A549 (cell line): Measurements from ENCODE around the gene C1S. TPM values are rescaled to one million over a fixed set of nuclear protein-coding genes. Genes with fewer than 3 reads are reported as not detected.
"Not testable (repeated sequence)": the region's sequence is repeated elsewhere in the genome, so short reads cannot be mapped to it uniquely, and the experiment has no call there.

Experiments used
- ATAC-seq, 2 experiments: fragments of 200-7000 bp in 1 of 2; fragments of >200 bp in 1 of 2; cut with Nextera tagmentation in 1 of 2; cut with Tn5 transposase in 1 of 2; 3 replicates each; pipeline versions ENCODE4 v1.8.0 to v1.9.1; 2018 to 2020; ENCODE audit warnings: mild to moderate bottlenecking in 1 of 2, moderate library complexity in 1 of 2
- CTCF ChIA-PET: fragments of 300-600 bp; sonication (Branson Sonifier 250); formaldehyde crosslinking; extraction: SDS; loops from one replicate; lab custom pipeline; 2021; ENCODE audit warnings: antibody characterized with exemption, inconsistent platforms; lab: Yijun Ruan, JAX
- POLR2A ChIA-PET: fragments of 350-600 bp; formaldehyde crosslinking; extraction: SDS; loops from one replicate; lab custom pipeline; 2021; ENCODE audit warnings: antibody characterized with exemption, inconsistent platforms; lab: Yijun Ruan, JAX
- DNase-seq, 2 experiments: peaks; one replicate each; pipeline versions ENCODE4 v3.0.0 to v3.0.0-alpha.2; 2011 to 2016; ENCODE audit warnings: low read depth in 1 of 2, low spot score in 1 of 2
- FAIRE-seq: peaks from 2 replicates; lab custom pipeline; 2011; peaks lifted over from hg19 to GRCh38; lab: Jason Lieb, UNC
- H3K27ac ChIP-seq, 2 experiments: fragments of >200 bp; sonication (Bioruptor Twin); formaldehyde crosslinking; 3 replicates each; pipeline ENCODE4 v1.5.1; 2016 to 2017
- H3K4me1 ChIP-seq: fragments of >200 bp; sonication (Bioruptor Twin); formaldehyde crosslinking; 3 replicates; pipeline ENCODE4 v1.6.1; 2016
- H3K4me2 ChIP-seq: fragments of >200 bp; sonication (Bioruptor Twin); formaldehyde crosslinking; 3 replicates; pipeline ENCODE4 v1.6.1; 2016
- H3K4me3 ChIP-seq: fragments of >200 bp; sonication (Bioruptor Twin); formaldehyde crosslinking; 3 replicates; pipeline ENCODE4 v1.5.1; 2016
- H3K9me3 ChIP-seq: fragments of >200 bp; sonication (Bioruptor Twin); formaldehyde crosslinking; 3 replicates; pipeline ENCODE4 v1.6.1; 2016
- CBX8 ChIP-seq: fragments of 200-600 bp; sonication (generic); IDR thresholded peaks from 2 replicates; pipeline ENCODE4 v1.6.1; 2016
- CEBPB ChIP-seq, 2 experiments: fragments of >200 bp in 1 of 2; sonication (Bioruptor Twin) in 1 of 2; formaldehyde crosslinking in 1 of 2; IDR thresholded peaks; 2 replicates each; pipeline ENCODE4 v1.6.1; 2012 to 2016
- HOXA7 ChIP-seq: fragments of 250-450 bp; sonication (Bioruptor Pico); IDR thresholded peaks from 2 replicates; pipeline ENCODE4 v1.5.0; 2020; ENCODE audit warnings: mild to moderate bottlenecking, moderate library complexity
- JUN ChIP-seq, 2 experiments: fragments of >200 bp; sonication (Bioruptor Twin); formaldehyde crosslinking; IDR thresholded peaks; 2 replicates in 1 of 2; 3 replicates in 1 of 2; pipeline ENCODE4 v1.6.1; 2016 to 2017
- KDM1A ChIP-seq: fragments of 200-600 bp; sonication (generic); IDR thresholded peaks from 2 replicates; pipeline ENCODE4 v1.6.1; 2016; ENCODE audit warnings: low read depth, mild to moderate bottlenecking
- KDM5A ChIP-seq: fragments of 200-600 bp; sonication (generic); IDR thresholded peaks from 2 replicates; pipeline ENCODE4 v1.6.1; 2016; ENCODE audit warnings: antibody characterized with exemption, mild to moderate bottlenecking
- MAX ChIP-seq: IDR thresholded peaks from 2 replicates; pipeline ENCODE4 v1.6.1; 2012
- MAZ ChIP-seq: fragments of 150-350 bp; IDR thresholded peaks from 2 replicates; pipeline ENCODE4 v1.6.1; 2014; ENCODE audit warnings: antibody characterized with exemption, low read depth, low read length, borderline replicate concordance
- MYC ChIP-seq: IDR thresholded peaks from 2 replicates; pipeline ENCODE4 v1.6.1; 2012; ENCODE audit warnings: mild to moderate bottlenecking, inconsistent platforms, low read length, improper control_type of control experiment, borderline replicate concordance
- RAD21 ChIP-seq, 2 experiments: fragments of >200 bp in 1 of 2; sonication (Bioruptor Twin) in 1 of 2; formaldehyde crosslinking in 1 of 2; IDR thresholded peaks in 1 of 2; conservative IDR thresholded peaks in 1 of 2; 2 replicates in 1 of 2; 3 replicates in 1 of 2; pipeline ENCODE4 v1.6.1; 2012 to 2018; ENCODE audit warnings: inconsistent platforms in 1 of 2
- ZNF302 ChIP-seq: fragments of 250-450 bp; sonication (Bioruptor Pico); IDR thresholded peaks from 2 replicates; pipeline ENCODE4 v1.9.0; 2021; ENCODE audit warnings: inconsistent platforms, mild to moderate bottlenecking, moderate library complexity
- ZSCAN20 ChIP-seq: fragments of 250-450 bp; sonication (Bioruptor Pico); IDR thresholded peaks from 2 replicates; pipeline ENCODE4 v1.8.0; 2022; ENCODE audit warnings: mild to moderate bottlenecking, moderate library complexity
- WGBS: methylation state at CpG from one replicate; pipeline ENCODE4 v1.1.6; 2017; ENCODE audit errors: missing lambda C conversion rate; 5-methylcytosine and 5-hydroxymethylcytosine counted together
- polyA plus RNA-seq, 4 experiments: library from polyadenylated mRNA; depleted of rRNA in 3 of 4; stranded (reverse); fragments of >200 nt; fragmentation: RNase III in 1 of 4; extraction: RNeasy Plus Mini Kit Qiagen cat#74134 plus additional on column Dnase treatment in 1 of 4; gene quantifications; 2 replicates in 3 of 4; 3 replicates in 1 of 4; pipeline ENCODE4 v1.2.3, GENCODE V29; 2011 to 2017
- TF ChIP-seq, protein P1 (sequence below): IDR thresholded peaks from 2 replicates; pipeline ENCODE4 v1.6.1; 2012; ENCODE audit warnings: low read depth, borderline replicate concordance
- TF ChIP-seq, protein P2 (sequence below): fragments of 250-450 bp; sonication (Bioruptor Pico); IDR thresholded peaks from 2 replicates; pipeline ENCODE4 v1.5.0; 2020; ENCODE audit warnings: low read depth, mild to moderate bottlenecking, moderate library complexity
- TF ChIP-seq, protein P3 (sequence below): fragments of 250-450 bp; sonication (Bioruptor Pico); IDR thresholded peaks from 2 replicates; pipeline ENCODE4 v1.5.0; 2021; ENCODE audit warnings: mild to moderate bottlenecking, moderate library complexity, borderline replicate concordance
- TF ChIP-seq, protein P4 (sequence below): fragments of 450-650 bp; IDR thresholded peaks from 2 replicates; pipeline ENCODE4 v1.6.1; 2014; ENCODE audit warnings: antibody characterized with exemption

C1S gene
- polyA plus RNA-seq, 2 of the 4 experiments (the other 2 are of a cell fraction), result 65.5 to 107 TPM

GRCh38 chr12:7103837-7104584, 43.5 kb downstream of the C1S start:
- 94% methylated on average over 14 of the region's 14 CpGs for WGBS
- ChIA-PET POLR2A (interaction anchor here (0.8 kb wide), 1 partner anchor 161 kb away, joined by 3 read pairs; the partner anchor contains the start of genes C12orf57 and RNU7-1), CTCF (interaction anchor here (0.9 to 1.9 kb wide), 5 partner anchors 9 to 159 kb away, joined by 3 to 15 read pairs (median 7); partner anchors contain the start of gene C1S)
- peaks cover 17% of the 10 kb centered on the region for H3K9me3 ChIP-seq
- ATAC-seq (no peak), FAIRE-seq (no peak), DNase-seq (no peak)
- H3K27ac ChIP-seq, result no peak overlapping the region
- no peak overlapping the region for H3K4me3 ChIP-seq
- TF ChIP-seq RAD21 (conservative IDR thresholded peaks at IDR 0.05 in 1 of 2, IDR thresholded peaks at IDR 0.05 in 1 of 2) (no peak), MAX (no peak), CEBPB (IDR thresholded peaks at IDR 0.05) (no peak), JUN (IDR thresholded peaks at IDR 0.05) (no peak), HOXA7 (CRISPR knock-in tag) (no peak), KDM1A (no peak), MAZ (no peak), ZSCAN20 (CRISPR knock-in tag) (no peak), KDM5A (no peak), MYC (no peak)
- TF ChIP-seq, protein P1, sequence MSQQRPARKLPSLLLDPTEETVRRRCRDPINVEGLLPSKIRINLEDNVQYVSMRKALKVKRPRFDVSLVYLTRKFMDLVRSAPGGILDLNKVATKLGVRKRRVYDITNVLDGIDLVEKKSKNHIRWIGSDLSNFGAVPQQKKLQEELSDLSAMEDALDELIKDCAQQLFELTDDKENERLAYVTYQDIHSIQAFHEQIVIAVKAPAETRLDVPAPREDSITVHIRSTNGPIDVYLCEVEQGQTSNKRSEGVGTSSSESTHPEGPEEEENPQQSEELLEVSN, result no peak
- TF ChIP-seq, protein P2, sequence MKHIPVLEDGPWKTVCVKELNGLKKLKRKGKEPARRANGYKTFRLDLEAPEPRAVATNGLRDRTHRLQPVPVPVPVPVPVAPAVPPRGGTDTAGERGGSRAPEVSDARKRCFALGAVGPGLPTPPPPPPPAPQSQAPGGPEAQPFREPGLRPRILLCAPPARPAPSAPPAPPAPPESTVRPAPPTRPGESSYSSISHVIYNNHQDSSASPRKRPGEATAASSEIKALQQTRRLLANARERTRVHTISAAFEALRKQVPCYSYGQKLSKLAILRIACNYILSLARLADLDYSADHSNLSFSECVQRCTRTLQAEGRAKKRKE (CRISPR knock-in tag), result no peak
- TF ChIP-seq, protein P3, sequence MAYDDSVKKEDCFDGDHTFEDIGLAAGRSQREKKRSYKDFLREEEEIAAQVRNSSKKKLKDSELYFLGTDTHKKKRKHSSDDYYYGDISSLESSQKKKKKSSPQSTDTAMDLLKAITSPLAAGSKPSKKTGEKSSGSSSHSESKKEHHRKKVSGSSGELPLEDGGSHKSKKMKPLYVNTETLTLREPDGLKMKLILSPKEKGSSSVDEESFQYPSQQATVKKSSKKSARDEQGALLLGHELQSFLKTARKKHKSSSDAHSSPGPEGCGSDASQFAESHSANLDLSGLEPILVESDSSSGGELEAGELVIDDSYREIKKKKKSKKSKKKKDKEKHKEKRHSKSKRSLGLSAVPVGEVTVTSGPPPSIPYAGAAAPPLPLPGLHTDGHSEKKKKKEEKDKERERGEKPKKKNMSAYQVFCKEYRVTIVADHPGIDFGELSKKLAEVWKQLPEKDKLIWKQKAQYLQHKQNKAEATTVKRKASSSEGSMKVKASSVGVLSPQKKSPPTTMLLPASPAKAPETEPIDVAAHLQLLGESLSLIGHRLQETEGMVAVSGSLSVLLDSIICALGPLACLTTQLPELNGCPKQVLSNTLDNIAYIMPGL, result no peak
- TF ChIP-seq, protein P4, sequence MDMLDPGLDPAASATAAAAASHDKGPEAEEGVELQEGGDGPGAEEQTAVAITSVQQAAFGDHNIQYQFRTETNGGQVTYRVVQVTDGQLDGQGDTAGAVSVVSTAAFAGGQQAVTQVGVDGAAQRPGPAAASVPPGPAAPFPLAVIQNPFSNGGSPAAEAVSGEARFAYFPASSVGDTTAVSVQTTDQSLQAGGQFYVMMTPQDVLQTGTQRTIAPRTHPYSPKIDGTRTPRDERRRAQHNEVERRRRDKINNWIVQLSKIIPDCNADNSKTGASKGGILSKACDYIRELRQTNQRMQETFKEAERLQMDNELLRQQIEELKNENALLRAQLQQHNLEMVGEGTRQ, result no peak
- no peak overlapping the region for H3K4me2 ChIP-seq
- H3K4me1 ChIP-seq, result peaks cover 18% of the 10 kb centered on the region

- H3K4me3 ChIP-seq, result no peak overlapping the region
- no peak for DNase-seq
- no peak overlapping the region for H3K27ac ChIP-seq
- ATAC-seq, result no peak
- WGBS, result 92% methylated on average over 1 of the region's 1 CpG
- ChIA-PET CTCF (interaction anchor here (1.7 to 8.0 kb wide), 2 partner anchors 16 to 17 kb away, joined by 7 to 113 read pairs; partner anchors contain the start of gene C1R), POLR2A (no interaction called here)
- H3K4me1 ChIP-seq, result peaks cover 34% of the 10 kb centered on the region
- TF ChIP-seq CBX8 (no peak), KDM5A (no peak), ZNF302 (no peak), MAZ (no peak), HOXA7 (CRISPR knock-in tag) (no peak)
- FAIRE-seq, result no peak
- H3K4me2 ChIP-seq, result no peak overlapping the region
- H3K9me3 ChIP-seq, result peaks cover 17% of the 10 kb centered on the region
These were observed 45.6 kb downstream of the C1S start for GRCh38 chr12:7106082-7106481.

- H3K27ac ChIP-seq, result peak overlapping the region; percentile 96 to 97
- peak overlapping the region; percentile 94 for H3K4me2 ChIP-seq
- ChIA-PET POLR2A (interaction anchor here (0.9 to 4.0 kb wide), 6 partner anchors 11 to 163 kb away, joined by 3 to 30 read pairs (median 22); partner anchors contain the start of genes C12orf57, C1S and RNU7-1), CTCF (interaction anchor here (1.1 to 8.4 kb wide), 11 partner anchors 8 to 169 kb away, joined by 3 to 309 read pairs (median 6); partner anchors contain the start of genes C1R, C1S and LPCAT3)
- peaks cover 25% of the 10 kb centered on the region for H3K4me1 ChIP-seq
- 96% methylated on average over 5 of the region's 5 CpGs for WGBS
- DNase-seq, FAIRE-seq, ATAC-seq: not testable (repeated sequence)
- peaks cover 17% of the 10 kb centered on the region for H3K9me3 ChIP-seq
- peak overlapping the region; percentile 55 for H3K4me3 ChIP-seq
These were observed 46.7 kb downstream of the C1S start for GRCh38 chr12:7107181-7107580.
